Esophagus muscularis mucosa (tissue), 4 donors: Measurements from ENCODE around the gene COQ4. TPM values are rescaled to one million over a fixed set of nuclear protein-coding genes. Genes with fewer than 3 reads are reported as not detected.

Experiments
- DNase-seq: peaks from one replicate; pipeline ENCODE4 v3.0.0-alpha.2; 2017; ENCODE audit errors: extremely low spot score
- H3K27ac ChIP-seq, 4 donors: fragments of 200-600 bp; sonication (generic); replicated peaks in 1 of 4; 1 replicate in 3 of 4; 2 replicates in 1 of 4; pipeline ENCODE4 v1.5.1; 2016 to 2019; ENCODE audit warnings: mild to moderate bottlenecking in 1 of 4
- H3K27me3 ChIP-seq, 4 donors: fragments of 200-600 bp; sonication (generic); one replicate each; pipeline versions ENCODE4 v1.5.1 to v1.6.0; 2016 to 2019
- H3K36me3 ChIP-seq, 4 donors: fragments of 200-600 bp; sonication (generic); one replicate each; pipeline ENCODE4 v1.5.1; 2016 to 2019
- H3K4me1 ChIP-seq, 4 donors: fragments of 200-600 bp; sonication (generic); one replicate each; pipeline ENCODE4 v1.5.1; 2016 to 2019
- H3K4me3 ChIP-seq, 4 donors: fragments of 200-600 bp; sonication (generic); 1 replicate in 2 of 4; 2 replicates in 2 of 4; pipeline ENCODE4 v1.5.1; 2016 to 2019; ENCODE audit warnings: mild to moderate bottlenecking in 4 of 4, moderate library complexity in 1 of 4
- H3K9me3 ChIP-seq, 4 donors: fragments of 200-600 bp; sonication (generic); 1 replicate in 3 of 4; 2 replicates in 1 of 4; pipeline ENCODE4 v1.5.1; 2016 to 2019
- EP300 ChIP-seq: sonication (generic); formaldehyde crosslinking; IDR thresholded peaks from one replicate; pipeline ENCODE4 v1.6.1; 2017; ENCODE audit warnings: antibody characterized with exemption
- POLR2A ChIP-seq: fragments of 450-650 bp; IDR thresholded peaks from one replicate; pipeline ENCODE4 v1.6.1; 2017; ENCODE audit warnings: antibody characterized with exemption, moderate library complexity, mild to moderate bottlenecking, low read depth
- POLR2AphosphoS5 ChIP-seq, 2 donors: sonication (generic); formaldehyde crosslinking; IDR thresholded peaks; one replicate each; pipeline ENCODE4 v1.6.1; 2017; ENCODE audit warnings: antibody characterized with exemption in 2 of 2
- WGBS: methylation state at CpG from one replicate; pipeline ENCODE4 v1.1.5; 2018; 5-methylcytosine and 5-hydroxymethylcytosine counted together
- intact Hi-C: fragments of 100-400 bp; cut with DNase I; formaldehyde crosslinking; loops from one replicate; pipeline ENCODE4 v1.15.1; 2023
- total RNA-seq, 4 donors: library from RNA; depleted of rRNA; stranded (reverse); fragments of >200 nt; gene quantifications; one replicate each; pipeline versions ENCODE4 v1.1.0 to v1.2.1, GENCODE V29; 2016
- TF ChIP-seq, protein P1 (sequence below), 3 experiments: fragments of 200-600 bp in 2 of 3; fragments of 450-650 bp in 1 of 3; sonication (generic) in 2 of 3; IDR thresholded peaks; one replicate each; pipeline ENCODE4 v1.5.1; 2017 to 2019; ENCODE audit warnings: antibody characterized with exemption in 3 of 3, mild to moderate bottlenecking in 2 of 3, moderate library complexity in 1 of 3

Gene COQ4
- total RNA-seq, result 10 to 100 TPM; 23.3 to 37.6 (median 30.1) TPM

- WGBS, result under 1% methylated on average over 25 of the region's 83 CpGs
- Histone ChIP-seq H3K27ac (peak within 1 kb of the TSS; percentile 84 to 90 (median 86)), H3K36me3 (peaks cover 6 to 62% (median 44%) of the 10 kb centered on the region in 4 donors), H3K4me3 (peak within 1 kb of the TSS; percentile 80 to 99 (median 86)), H3K9me3 (no peaks in the 10 kb centered on the region), H3K4me1 (peaks cover 24 to 41% (median 27%) of the 10 kb centered on the region in 4 donors), H3K27me3 (no peaks in the 10 kb centered on the region)
- intact Hi-C loops, result no loop called here
- no peak for TF ChIP-seq EP300
- peak; percentile 72 for TF ChIP-seq POLR2AphosphoS5 (IDR thresholded peaks at IDR 0.05)
- TF ChIP-seq, protein P1, sequence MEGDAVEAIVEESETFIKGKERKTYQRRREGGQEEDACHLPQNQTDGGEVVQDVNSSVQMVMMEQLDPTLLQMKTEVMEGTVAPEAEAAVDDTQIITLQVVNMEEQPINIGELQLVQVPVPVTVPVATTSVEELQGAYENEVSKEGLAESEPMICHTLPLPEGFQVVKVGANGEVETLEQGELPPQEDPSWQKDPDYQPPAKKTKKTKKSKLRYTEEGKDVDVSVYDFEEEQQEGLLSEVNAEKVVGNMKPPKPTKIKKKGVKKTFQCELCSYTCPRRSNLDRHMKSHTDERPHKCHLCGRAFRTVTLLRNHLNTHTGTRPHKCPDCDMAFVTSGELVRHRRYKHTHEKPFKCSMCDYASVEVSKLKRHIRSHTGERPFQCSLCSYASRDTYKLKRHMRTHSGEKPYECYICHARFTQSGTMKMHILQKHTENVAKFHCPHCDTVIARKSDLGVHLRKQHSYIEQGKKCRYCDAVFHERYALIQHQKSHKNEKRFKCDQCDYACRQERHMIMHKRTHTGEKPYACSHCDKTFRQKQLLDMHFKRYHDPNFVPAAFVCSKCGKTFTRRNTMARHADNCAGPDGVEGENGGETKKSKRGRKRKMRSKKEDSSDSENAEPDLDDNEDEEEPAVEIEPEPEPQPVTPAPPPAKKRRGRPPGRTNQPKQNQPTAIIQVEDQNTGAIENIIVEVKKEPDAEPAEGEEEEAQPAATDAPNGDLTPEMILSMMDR (IDR thresholded peaks at IDR 0.05), result peak in 1 of 3 experiments; percentile 20
- TF ChIP-seq POLR2A, result peak; percentile 3
- peak; percentile 98 for DNase-seq
Observed at GRCh38 chr9:128322404-128323211, at the start of gene COQ4, which contains the start of gene TRUB2. TSS of gene COQ4 (plus strand) at chr9:128322839. CDS start at chr9:128322859, 20 bp downstream. TSS of gene TRUB2 (minus strand) at chr9:128322447. CDS start at chr9:128322408, 39 bp downstream.

GRCh38 chr9:128274245-128274644 lies 48.4 kb upstream of the COQ4 start:
- Histone ChIP-seq H3K9me3 (no peaks in the 10 kb centered on the region), H3K27me3 (no peaks in the 10 kb centered on the region), H3K36me3 (peaks cover 12 to 42% (median 36%) of the 10 kb centered on the region in 4 donors), H3K4me1 (peaks cover 24 to 50% (median 40%) of the 10 kb centered on the region in 4 donors), H3K27ac (peak overlapping the region in 2 of 4 donors; percentile 89 to 90), H3K4me3 (peak overlapping the region in 2 of 4 donors; percentile 81 to 93)
- no peak for DNase-seq
- intact Hi-C loops, result no loop called here
- WGBS, result 78% methylated on average over 8 of the region's 8 CpGs
- TF ChIP-seq EP300, result no peak
- no peak for TF ChIP-seq POLR2A
- no peak for TF ChIP-seq POLR2AphosphoS5 (IDR thresholded peaks at IDR 0.05)
- TF ChIP-seq, protein P1 (IDR thresholded peaks at IDR 0.05), result no peak

DNA sequence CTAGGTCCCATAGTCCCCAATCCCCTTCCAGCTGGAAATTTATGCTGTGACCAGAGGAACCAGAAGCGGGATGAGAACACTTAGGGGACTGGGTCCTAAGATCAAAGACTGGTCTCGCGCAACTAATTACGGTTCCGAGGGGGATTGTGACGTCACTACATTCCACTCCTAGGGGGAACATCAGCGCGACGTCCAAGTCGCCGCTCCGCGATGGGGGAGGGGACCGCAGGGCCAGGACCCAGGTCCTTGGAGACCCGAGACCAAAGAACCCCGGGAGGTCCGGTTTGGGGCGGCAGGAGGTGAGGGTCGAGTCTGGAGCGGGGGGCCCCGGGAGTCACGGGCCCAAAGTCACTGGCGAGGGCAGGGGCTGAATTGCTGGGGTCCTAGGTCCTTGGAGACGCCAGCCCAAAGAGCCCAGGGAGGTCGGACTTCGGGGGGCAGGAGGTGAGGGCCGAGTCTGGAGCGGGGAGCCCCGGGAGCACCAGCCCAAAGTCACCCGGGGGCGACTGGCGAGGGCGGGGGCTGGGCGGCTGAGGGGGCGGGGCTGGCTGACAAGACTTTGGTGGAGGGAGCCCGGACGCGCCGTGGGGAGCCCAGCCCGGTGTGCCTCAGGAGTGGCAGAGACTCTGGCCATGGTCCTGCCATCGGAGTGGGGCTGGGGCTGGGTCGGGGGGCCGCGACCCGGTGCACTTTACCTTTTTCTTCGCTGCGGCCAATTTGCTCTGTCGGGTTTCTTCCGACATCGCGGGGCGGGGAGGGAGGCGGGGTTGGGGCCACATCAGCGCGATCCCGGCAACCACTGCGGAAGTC lies 47.2 kb upstream of the COQ4 start, which contains the start of gene GOLGA2:
GOLGA2 (minus strand) TSS at position 810 of the 810 bp plus-strand sequence; CDS start at position 779, 31 bp downstream.
- TF ChIP-seq POLR2AphosphoS5 (IDR thresholded peaks at IDR 0.05) (no peak), POLR2A (no peak), EP300 (no peak)
- TF ChIP-seq, protein P1 (IDR thresholded peaks at IDR 0.05), result no peak
- WGBS, result 1% methylated on average over 21 of the region's 57 CpGs
- peaks cover 30 to 57% (median 41%) of the 10 kb centered on the region in 4 donors for H3K4me1 ChIP-seq
- DNase-seq, result no peak
- H3K27me3 ChIP-seq, result no peaks in the 10 kb centered on the region
- H3K9me3 ChIP-seq, result no peaks in the 10 kb centered on the region
- intact Hi-C loops, result no loop called here
- H3K4me3 ChIP-seq, result peak within 1 kb of the TSS; percentile 81 to 93 (median 90)
- peaks cover 12 to 32% (median 31%) of the 10 kb centered on the region in 4 donors for H3K36me3 ChIP-seq
- peak within 1 kb of the TSS; percentile 84 to 90 (median 89) for H3K27ac ChIP-seq

DNA sequence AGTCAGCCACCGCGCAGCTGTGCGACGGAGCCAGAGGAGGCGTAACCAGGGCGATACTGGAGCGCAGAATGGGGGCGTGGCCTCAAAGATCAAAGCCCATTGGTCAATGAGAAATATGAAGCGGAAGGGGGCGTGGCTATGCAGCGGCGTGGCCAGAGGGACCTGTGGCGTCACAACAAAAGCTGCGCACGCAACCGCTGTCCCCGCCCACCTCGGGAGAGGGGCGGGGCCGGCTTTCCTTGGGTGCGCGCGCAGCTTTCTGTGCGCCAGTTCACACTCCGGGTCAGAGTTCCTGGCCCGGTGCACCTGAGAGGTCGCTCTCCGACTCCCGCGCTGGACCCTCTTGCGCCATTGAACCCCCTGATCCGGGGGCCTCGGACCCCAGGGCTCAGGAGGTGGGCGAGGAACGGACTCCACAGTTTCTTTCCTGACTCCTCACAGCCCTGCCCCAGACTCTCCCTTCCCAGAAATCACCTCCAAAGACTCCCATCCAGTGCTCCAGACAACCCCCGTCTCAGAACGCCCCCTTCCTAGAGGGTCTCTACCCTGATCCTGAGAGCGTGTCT lies 46.5 kb upstream of the COQ4 start, which contains the start of gene SWI5:
SWI5 (plus strand) TSS at position 269 of the 566 bp plus-strand sequence.
- intact Hi-C loops, result no loop called here
- WGBS, result 0% methylated on average over 16 of the region's 38 CpGs

More for the DNA sequence above, 46.5 kb upstream of the COQ4 start, which contains the start of gene SWI5:
- Histone ChIP-seq H3K4me3 (peak within 1 kb of the TSS; percentile 81 to 93 (median 90)), H3K9me3 (no peaks in the 10 kb centered on the region), H3K36me3 (peaks cover 8 to 27% (median 25%) of the 10 kb centered on the region in 4 donors), H3K27ac (peak within 1 kb of the TSS; percentile 84 to 90 (median 89)), H3K4me1 (peaks cover 30 to 57% (median 41%) of the 10 kb centered on the region in 4 donors), H3K27me3 (no peaks in the 10 kb centered on the region)
- DNase-seq, result peak; percentile 100
- TF ChIP-seq EP300 (no peak), POLR2A (peak; percentile 93), POLR2AphosphoS5 (IDR thresholded peaks at IDR 0.05) (peak; percentile 92 to 96)
- TF ChIP-seq, protein P1 (IDR thresholded peaks at IDR 0.05), result peak in 1 of 3 experiments; percentile 17
